Kidney (tissue), 14 donors: ENCODE data around the gene SOX6. TPM values are rescaled to one million over a fixed set of nuclear protein-coding genes. Genes with fewer than 3 reads are reported as not detected.

ENCODE experiments used
- DNase-seq, 5 donors: peaks; one replicate each; pipeline ENCODE4 v3.0.0-alpha.2; 2013 to 2020
- FAIRE-seq: peaks from 2 replicates; lab custom pipeline; 2012; peaks lifted over from hg19 to GRCh38; lab: Jason Lieb, UNC
- H3K27ac ChIP-seq, 2 donors: one replicate each; pipeline ENCODE4 v1.7.0; 2013; ENCODE audit warnings: low read depth in 2 of 2, low read length in 2 of 2, inconsistent platforms in 1 of 2
- H3K27me3 ChIP-seq: one replicate; pipeline ENCODE4 v1.7.1; 2013; ENCODE audit warnings: low read length, inconsistent platforms; ENCODE audit not compliant: control insufficient read depth, insufficient read depth
- H3K36me3 ChIP-seq, 3 donors: one replicate each; pipeline versions ENCODE4 v1.7.0 to v1.7.1; 2013; ENCODE audit warnings: low read length in 3 of 3, control low read depth in 1 of 3, inconsistent platforms in 1 of 3; ENCODE audit not compliant: insufficient read depth in 3 of 3, control insufficient read depth in 2 of 3
- H3K4me1 ChIP-seq, 3 donors: one replicate each; pipeline versions ENCODE4 v1.7.0 to v1.7.1; 2013; ENCODE audit warnings: low read length in 3 of 3, inconsistent platforms in 1 of 3, low read depth in 1 of 3; ENCODE audit not compliant: control insufficient read depth in 2 of 3, insufficient read depth in 2 of 3
- H3K4me3 ChIP-seq, 3 donors: one replicate each; pipeline versions ENCODE4 v1.7.0 to v1.8.1; 2013; ENCODE audit warnings: low read length in 3 of 3, control low read depth in 1 of 3, inconsistent platforms in 1 of 3
- H3K9ac ChIP-seq, 3 donors: one replicate each; pipeline versions ENCODE4 v1.7.0 to v1.7.1; 2013; ENCODE audit warnings: low read length in 3 of 3, control low read depth in 1 of 3, inconsistent platforms in 1 of 3
- H3K9me3 ChIP-seq, 3 donors: one replicate each; pipeline versions ENCODE4 v1.7.0 to v1.7.1; 2013; ENCODE audit warnings: low read length in 3 of 3, control low read depth in 1 of 3, inconsistent platforms in 1 of 3; ENCODE audit not compliant: control insufficient read depth in 2 of 3, insufficient read depth in 1 of 3
- CTCF ChIP-seq: IDR thresholded peaks from 3 replicates; pipeline ENCODE4 v1.5.1; 2012; ENCODE audit warnings: mild to moderate bottlenecking, moderate library complexity, borderline replicate concordance; ENCODE audit not compliant: insufficient read depth; ENCODE audit errors: extremely low read depth
- intact Hi-C: fragments of 100-400 bp; cut with DNase I; formaldehyde crosslinking; loops from one replicate; pipeline ENCODE4 v1.11.1; 2022
- polyA plus RNA-seq: library from polyadenylated mRNA; stranded (reverse); fragments of 350-450 nt; fragmentation: Illumina TruSeq; extraction: RNeasy Lipid Tissue Mini Kit (QIAGEN cat#74804); gene quantifications from one replicate; pipeline ENCODE4 v1.2.3, GENCODE V29; 2014; ENCODE audit warnings: low read depth, low replicate concordance; ENCODE audit not compliant: insufficient read depth
- total RNA-seq: library from RNA; stranded (reverse); fragmentation: NEBNext Ultra II Directional; extraction: Animal tissue kit (Norgen Biotek cat#: 25700); gene quantifications from one replicate; pipeline ENCODE4 v1.2.1, GENCODE V29; 2021
- donor health status: control.
- donor health status: control.
- donor health status: control.
- donor health status: control.
- donor health status: control.
- donor health status: DM: yes; HTN: yes; CAD: no.
- donor health status: Normal renal cell carcinoma (clear cell type).

Gene SOX6
- total and polyA plus RNA-seq, 2 donors from 2014 or later = 5.0 to 47.3 TPM

DNA sequence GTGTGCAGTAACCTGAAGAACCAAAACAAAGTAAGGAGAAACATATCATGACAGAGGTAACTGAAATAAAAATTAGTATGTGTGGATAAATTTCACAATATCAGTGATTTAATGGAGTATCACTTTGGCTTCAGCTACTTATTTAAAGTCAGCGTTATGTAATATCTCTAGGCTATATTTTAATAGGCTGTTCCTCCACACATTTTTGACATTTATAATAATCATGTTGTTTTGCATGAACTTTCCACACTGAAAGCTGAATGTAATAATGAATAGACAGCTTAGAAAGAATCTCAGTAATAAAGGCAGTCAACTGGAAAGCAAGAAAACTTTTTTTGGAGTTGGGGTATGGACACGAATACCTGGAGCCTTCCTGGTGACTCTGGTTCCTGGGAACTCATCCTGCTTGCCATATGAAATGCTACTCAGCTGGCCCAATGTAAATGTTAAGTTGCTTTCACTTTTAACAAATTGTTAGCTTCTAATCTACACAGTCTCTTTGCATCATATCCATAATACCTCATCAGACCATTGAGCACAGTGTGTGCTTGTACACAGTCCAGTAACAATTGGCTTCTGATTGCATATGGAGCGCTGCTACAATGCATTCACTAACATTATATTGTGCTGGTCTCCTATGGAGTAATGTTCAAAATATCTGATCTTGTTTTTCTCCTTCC, 257.7 kb downstream of the SOX6 start:
- Histone ChIP-seq H3K9me3 (no peaks in the 10 kb centered on the region), H3K27ac (no peak overlapping the region), H3K4me1 (no peaks in the 10 kb centered on the region), H3K9ac (no peak overlapping the region), H3K4me3 (no peak overlapping the region), H3K36me3 (no peaks in the 10 kb centered on the region), H3K27me3 (no peaks in the 10 kb centered on the region)
- TF ChIP-seq CTCF = no peak
- DNase-seq (no peak), FAIRE-seq (no peak)
- intact Hi-C loops = no loop called here

- intact Hi-C loops = no loop called here
- no peak overlapping the region for H3K9ac ChIP-seq
- no peaks in the 10 kb centered on the region for H3K27me3 ChIP-seq
- DNase-seq (no peak), FAIRE-seq (no peak)
- H3K9me3 ChIP-seq = no peaks in the 10 kb centered on the region
- H3K36me3 ChIP-seq = no peaks in the 10 kb centered on the region
- no peaks in the 10 kb centered on the region for H3K4me1 ChIP-seq
- no peak for TF ChIP-seq CTCF
- no peak overlapping the region for H3K4me3 ChIP-seq
- H3K27ac ChIP-seq = no peak overlapping the region
Measured at GRCh38 chr11:16097543-16097942, 258.8 kb downstream of the SOX6 start.

DNA sequence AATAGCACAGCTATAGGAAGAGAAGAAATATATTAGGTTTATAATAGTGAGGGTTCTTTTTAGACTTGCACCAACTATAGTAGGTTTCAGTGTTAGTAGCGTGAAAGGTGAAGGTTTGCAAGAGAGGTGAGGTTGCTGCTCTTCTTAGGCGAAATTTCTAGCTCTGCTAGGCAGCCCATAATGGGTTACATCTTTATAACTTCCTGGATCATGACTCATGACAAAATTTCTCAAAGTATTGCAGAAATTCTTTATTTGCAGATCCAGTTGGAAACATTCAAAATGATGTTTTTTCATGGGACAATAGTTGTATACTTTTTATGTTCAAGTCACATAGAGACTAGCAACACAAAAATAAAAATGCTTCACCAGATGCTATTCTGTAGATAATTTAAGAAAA, 260.0 kb downstream of the SOX6 start:
- Histone ChIP-seq H3K4me1 (no peaks in the 10 kb centered on the region), H3K36me3 (no peaks in the 10 kb centered on the region), H3K27me3 (no peaks in the 10 kb centered on the region), H3K27ac (no peak overlapping the region), H3K9me3 (no peaks in the 10 kb centered on the region), H3K9ac (no peak overlapping the region), H3K4me3 (no peak overlapping the region)
- DNase-seq = peak in 1 of 5 donors; percentile 25
- intact Hi-C loops = no loop called here
- no peak for TF ChIP-seq CTCF
- FAIRE-seq = no peak

DNA sequence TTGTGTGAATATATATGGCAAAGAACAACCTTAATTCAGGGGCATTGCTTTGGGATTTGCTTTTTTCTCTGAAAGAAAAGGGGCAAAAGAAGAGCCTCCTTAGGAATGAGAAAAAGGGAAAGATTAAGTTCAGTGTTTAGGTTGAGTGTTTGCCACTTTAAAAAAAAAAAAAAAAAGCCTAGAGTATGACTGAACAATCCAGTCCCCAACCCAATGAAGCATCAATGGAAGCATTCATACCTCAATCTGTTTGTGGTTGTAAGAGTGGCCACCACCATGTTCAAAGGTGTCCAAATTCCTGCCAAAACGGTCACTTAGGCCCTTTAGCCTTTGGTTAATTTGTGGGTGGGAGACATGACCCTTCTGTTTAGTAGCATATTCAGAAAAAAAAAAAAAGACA, 260.6 kb downstream of the SOX6 start:
- Histone ChIP-seq H3K36me3 (no peaks in the 10 kb centered on the region), H3K9me3 (no peaks in the 10 kb centered on the region), H3K9ac (no peak overlapping the region), H3K4me1 (no peaks in the 10 kb centered on the region), H3K27me3 (no peaks in the 10 kb centered on the region), H3K4me3 (no peak overlapping the region), H3K27ac (no peak overlapping the region)
- DNase-seq (no peak), FAIRE-seq (no peak)
- TF ChIP-seq CTCF = no peak
- intact Hi-C loops = no loop called here
